ENCODE data around the gene EPHA6.

- TF ChIP-seq CTCF (conservative IDR thresholded peaks at IDR 0.05 in 1 of 2, IDR thresholded peaks at IDR 0.05 in 1 of 2; ENCODE audit: low read depth in 1 of 2, low read length in 2 of 2) = no peak
- no peak for TF ChIP-seq EZH2 (IDR thresholded peaks at IDR 0.05; ENCODE audit: low read length, missing control alignments)
Measured at GRCh38 chr3:97066531-97066930, 252.1 kb downstream of the EPHA6 start.
